COLO668 (cell line): Measurements from ENCODE around the gene NEUROD2.

Experiments used
- DNase-seq: peaks from one replicate; lab custom pipeline; 2025; ENCODE audit not compliant: unreplicated experiment; lab: John Stamatoyannopoulos, UW

NEUROD2 gene

DNA sequence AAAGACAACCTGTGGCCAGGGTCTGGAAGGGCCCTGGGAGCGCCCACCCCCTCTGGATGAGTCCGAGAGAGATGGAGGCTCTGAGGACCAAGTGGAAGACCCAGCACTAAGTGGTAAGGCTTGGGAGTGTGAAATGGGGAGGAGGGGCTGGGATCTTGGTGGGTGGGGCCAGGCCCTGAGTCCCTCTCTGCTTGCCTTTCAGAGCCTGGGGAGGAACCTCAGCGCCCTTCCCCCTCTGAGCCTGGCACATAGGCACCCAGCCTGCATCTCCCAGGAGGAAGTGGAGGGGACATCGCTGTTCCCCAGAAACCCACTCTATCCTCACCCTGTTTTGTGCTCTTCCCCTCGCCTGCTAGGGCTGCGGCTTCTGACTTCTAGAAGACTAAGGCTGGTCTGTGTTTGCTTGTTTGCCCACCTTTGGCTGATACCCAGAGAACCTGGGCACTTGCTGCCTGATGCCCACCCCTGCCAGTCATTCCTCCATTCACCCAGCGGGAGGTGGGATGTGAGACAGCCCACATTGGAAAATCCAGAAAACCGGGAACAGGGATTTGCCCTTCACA is 28.0 kb upstream of the NEUROD2 start:
- no peak for DNase-seq

DNA sequence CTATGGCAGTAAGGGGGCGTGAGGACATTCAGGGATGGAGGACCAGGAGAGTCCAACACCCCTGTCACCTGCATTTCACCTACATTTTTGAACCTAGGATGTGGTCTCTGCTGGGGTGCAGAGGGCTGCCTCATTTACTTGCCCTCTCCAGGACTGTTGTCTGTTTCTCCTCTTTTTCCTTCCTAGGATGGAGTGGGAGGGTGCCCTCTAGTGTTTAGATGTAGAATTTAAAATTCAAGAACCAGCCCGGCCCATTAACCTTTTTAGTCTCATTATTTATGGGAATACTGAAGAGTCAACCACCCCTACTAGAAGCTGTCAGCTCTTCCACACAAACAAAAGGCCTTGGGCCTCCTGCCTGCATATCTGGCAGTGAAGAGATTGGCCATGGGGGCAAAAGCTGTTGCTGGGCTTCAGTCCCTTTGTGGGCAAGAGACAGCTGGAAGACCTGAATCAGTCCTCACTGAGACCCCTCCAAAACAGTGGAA is 26.7 kb upstream of the NEUROD2 start:
- peak; percentile 2 for DNase-seq

DNA sequence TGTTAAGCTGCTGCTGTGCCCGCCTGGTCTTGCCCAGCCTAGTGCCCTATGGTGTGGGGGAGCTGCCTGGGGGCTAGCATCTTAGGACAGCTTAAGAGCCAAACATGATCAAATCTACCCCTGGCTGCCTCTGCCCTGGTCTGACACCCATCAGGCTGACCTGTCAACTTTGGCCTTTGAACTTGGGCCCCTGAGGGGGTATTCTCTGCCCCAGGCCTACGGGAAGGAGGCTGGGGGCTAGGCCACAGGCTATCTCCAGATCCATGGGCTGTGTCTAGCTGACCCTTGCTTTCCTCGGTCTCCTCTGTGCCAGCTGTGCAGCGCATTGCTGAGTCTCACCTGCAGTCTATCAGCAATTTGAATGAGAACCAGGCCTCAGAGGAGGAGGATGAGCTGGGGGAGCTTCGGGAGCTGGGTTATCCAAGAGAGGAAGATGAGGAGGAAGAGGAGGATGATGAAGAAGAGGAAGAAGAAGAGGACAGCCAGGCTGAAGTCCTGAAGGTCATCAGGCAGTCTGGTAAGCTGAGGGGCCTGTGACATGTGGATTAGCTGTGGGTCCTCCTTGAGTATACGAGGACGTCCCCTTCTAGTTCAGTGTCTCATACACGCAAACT is 26.0 kb upstream of the NEUROD2 start:
- no peak for DNase-seq

DNA sequence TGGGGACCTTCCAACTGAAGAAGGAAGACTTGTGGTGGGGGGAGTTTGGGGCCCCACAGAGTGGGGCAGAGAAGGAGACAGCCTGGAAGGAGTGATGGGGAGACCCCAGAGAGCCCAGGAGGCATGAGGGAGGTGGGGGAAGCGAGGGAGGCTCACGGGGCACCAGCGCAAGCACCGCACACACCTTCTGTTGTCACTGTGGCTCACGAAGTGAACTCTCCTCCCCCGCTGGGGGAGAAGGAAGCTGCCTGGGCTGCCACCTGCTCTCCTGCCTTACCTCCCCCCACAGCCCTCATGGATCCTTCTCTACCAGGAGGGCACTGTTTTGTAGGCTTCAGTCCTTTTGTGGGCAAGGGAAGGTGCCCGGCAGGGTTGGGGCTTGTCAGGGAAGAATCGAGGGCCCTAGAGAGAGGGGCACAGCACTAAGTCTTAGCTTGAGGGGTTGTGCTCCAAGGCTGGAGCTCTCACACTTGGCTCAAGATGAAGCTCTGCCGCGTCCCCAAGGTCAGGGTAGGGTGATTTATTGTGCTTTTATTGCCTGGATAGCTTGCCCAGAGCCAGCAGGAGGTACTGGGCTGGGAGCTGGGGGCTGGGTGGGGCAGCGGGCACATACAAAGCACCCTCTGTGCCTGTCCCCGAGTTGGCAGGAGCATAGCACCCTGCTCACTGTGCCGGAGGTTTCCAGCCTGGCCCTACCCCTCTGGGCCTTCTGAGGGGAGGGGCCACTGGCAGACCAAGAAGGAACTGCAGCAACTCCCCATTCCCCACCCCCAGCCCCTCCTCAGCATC is 24.6 kb upstream of the NEUROD2 start:
- DNase-seq = peak; percentile 31

DNA sequence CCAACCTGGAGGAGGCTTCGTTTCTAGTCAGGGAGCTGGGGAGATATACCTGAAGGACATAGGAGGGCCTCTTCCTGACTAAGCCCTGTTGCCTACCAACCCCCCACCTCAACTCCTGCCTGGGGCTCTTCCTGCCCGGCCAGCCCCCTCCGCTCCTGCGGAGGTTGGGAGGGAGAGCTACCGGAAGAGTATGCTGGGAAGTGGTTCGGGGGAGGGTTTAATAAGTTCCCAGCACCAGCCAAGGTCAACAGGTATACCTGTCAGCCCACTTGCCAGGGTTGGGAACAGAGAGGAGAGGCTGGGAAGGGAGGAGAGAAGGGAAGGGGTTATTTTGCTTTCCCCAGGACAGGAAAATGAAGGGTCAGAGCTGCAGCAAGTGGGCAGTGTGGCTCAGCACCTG is 23.7 kb upstream of the NEUROD2 start:
- DNase-seq = peak; percentile 33

DNA sequence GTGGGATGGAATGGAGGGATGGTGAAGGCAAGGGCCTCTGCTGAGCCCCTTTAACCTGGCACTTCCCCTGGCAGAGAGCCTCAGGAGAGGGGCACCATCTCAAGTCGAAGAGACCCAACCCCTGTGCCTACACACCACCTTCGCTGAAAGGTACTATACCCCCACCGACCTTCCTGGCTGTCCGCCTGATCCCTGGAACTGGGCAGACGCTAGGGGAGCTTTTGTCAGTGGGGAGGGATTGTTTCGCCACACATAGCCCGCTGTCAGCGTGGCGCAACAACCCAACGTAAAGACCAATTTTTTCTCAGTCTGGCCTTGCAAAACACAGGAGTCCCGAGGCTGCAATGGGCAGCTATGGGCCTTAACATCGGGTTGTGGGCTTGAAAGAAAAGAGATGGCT is 22.2 kb upstream of the NEUROD2 start:
- no peak for DNase-seq

DNA sequence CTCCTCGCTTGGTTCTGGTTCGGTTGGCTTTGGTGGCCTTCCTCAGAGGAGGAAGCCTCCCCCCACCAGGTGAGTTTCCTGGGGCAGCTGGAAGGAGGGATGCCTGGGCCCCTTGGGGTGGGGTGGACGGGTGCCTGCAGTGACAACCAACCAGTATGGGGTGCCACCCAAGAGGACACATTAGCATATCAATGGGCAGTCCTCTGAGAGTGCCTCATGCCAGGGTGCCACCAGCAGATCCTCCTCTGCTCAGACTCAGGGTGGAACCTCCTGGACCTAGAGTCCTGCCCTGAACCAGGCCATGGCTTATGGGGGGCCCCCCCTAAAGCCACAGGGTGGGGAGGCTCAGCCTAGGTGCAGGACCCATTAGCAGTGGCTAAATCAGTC is 21.8 kb upstream of the NEUROD2 start:
- no peak for DNase-seq

DNA sequence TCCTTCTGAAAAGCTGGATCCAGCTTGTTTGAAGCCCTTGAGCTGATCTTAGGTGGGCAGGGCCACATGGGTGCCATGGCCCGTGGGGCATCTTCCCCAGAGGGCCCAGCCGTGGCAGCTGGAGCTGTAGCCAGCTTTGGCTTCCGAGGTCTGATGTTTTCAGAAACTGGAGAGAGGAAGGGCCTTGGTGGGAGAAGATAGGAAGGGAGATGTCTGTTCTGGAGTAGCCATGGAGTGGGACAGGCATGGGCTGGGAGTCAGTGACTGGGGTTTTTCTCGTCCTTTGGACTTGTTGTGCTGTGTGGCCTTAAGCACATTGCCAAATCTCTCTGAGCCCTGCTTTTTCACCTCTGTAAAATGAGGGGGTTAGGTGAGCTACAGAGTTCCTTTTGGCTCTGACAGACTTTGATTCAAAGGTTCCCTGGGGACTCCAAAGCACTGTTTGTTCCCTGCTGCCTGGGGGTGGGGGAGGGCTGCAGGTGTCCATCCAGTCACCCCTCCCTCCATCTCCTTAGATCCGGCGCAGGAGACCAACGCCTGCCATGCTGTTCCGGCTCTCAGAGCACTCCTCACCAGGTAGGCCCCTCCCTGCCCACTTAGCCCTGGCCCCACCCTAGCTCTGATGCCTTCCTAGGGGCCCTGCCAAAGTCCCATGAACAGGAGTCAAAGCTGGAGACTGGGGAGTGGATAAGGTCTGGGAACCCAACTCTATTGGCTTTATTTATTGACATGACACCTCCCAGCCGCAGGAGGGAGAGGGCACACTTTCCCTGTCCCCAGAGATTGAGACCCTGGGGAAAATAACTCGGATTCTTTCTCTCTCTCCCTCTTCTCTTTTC is 21.2 kb upstream of the NEUROD2 start:
- peak; percentile 55 for DNase-seq

DNA sequence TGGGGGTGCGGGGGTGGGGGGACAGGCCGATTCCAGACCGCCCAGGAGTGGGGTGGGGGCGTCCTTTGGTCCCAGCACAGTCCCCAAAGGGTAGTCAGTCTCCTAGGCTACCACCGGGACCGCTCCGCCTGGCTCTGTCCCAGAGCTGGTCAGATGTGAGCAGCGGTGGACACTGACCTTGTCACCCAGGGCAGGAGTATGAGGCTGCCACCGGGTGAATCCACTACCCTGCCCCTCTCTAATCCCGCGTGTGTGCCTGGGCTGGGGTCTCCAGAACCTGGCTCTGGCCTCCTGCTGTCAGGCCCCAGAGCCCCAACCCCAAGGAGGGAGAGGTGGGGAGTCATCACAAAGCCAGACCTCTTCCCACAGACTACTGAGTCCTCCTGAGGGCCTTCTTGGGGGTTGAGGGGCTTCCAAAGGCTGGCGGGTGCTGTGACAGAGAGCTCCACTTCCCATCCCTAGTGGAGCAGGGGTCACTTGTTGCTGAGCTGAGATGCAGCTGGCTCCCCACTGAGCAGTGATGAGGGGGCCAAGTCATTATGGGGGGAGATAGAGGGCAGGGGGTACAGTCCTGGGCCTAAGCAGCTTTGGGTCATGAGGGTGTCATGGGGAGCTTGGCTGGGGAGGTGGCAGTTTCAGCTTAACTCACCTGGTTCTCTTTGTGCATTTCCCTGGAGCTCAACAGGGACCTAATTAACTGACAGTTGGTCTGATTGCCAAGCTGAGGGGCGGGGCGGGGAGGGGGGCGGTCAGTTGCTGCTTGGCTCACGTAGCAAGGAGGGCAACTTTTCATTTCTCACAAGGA is 20.2 kb upstream of the NEUROD2 start:
- no peak for DNase-seq

DNA sequence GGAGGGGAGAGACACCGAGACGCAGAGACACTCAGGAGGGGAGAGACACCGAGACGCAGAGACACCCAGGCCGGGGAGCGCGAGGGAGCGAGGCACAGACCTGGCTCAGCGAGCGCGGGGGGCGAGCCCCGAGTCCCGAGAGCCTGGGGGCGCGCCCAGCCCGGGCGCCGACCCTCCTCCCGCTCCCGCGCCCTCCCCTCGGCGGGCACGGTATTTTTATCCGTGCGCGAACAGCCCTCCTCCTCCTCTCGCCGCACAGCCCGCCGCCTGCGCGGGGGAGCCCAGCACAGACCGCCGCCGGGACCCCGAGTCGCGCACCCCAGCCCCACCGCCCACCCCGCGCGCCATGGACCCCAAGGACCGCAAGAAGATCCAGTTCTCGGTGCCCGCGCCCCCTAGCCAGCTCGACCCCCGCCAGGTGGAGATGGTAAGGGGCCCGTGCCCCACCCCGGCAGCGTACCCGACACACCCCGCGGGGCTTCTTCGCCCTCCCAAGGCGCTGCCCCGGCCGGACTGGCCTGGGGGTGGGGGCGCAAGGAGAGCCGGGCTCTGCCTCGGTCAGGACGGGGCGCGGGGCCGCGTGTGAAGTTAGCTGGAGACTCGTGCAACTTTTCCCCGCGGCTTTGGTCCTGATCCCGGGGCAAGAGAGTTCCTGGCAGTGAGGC is 19.5 kb upstream of the NEUROD2 start:
- DNase-seq = no peak

DNA sequence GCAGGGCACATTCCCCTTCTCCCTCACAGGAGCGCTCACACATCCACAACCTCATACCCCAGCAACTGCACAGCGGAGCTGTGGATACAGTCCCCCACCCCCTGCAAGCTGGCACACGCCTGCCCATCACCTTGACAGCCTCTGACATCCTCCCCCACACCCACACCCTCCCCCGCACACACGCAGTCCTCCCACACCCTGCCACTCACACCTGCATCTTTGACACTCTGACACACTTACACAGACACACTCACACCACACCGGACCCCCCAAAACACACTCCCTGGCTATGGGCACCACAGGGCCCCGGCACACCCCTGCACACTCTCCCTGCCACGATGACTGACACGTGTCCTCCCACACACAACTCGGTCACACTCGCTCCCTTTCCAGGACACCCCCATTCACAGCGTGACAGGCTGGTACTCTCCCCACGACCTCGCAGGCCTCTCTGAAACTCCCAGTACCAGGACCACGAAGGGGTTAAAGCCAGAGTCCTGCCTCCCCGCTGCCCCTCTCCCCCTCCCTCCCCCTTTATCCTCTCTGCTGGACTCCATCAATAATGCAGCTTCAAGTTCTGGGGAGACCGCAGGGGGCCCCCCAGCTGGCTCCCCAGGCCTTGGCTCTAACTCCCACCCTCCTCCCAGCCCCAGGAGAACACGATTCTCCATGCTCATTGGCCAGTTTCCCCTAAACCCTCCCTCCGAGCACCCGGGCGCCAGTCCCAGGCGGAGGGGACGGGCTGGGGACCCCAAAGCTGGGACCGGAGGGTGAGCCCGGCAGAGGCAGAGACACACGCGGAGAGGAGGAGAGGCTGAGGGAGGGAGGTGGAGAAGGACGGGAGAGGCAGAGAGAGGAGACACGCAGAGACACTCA is 18.7 kb upstream of the NEUROD2 start, which contains the start of gene PPP1R1B:
TSS of gene PPP1R1B (plus strand) at position 782 of the 876 bp plus-strand sequence. CDS start 441 bp downstream, outside the sequence.
- DNase-seq = no peak

DNA sequence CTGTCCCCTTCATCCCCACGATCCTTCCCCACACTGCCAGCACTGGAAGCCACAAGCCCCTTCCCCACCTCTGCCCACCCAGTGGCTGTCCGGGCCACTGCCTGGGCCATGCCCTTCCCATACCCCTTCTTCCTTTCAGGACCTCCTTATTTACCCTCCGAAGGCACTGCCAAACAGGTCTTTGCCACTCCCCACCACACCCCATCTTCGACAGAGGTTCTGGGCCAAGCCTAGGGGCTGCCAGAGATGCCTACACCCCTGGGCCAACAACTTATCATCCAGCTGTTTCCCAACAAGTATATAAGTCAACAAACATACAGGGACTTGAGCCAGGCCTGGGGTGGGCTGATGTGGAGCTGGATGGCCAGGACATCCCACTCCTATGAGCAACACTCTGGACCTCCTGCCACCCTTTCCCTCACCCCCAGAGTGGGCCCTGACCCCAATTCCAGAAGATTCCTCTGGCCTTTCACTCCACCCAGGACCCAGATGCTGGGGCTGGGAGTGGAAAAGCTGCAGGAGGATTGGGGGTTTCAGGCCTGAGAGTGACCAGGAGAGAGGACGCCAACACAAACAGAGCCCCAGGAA is 17.6 kb upstream of the NEUROD2 start:
- DNase-seq = no peak

DNA sequence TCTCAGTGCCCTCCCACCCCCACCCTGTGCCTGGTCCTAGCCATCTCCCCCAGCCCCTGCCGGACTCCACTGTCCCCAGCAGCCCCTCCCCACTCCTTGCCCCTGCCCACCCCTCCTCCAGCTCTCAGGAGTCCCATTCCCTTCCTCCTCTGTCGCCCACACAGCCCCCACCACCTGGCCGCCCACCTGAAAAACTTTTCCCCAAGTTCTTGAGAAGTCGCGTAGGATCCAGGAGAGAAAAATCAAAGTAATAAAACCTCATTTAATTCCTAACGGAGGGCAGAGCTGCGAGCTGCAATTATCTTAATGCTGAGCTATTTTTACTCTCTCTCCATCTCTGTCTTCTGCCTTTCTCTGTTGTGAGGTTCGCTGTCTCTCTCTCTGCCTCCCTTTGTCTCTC is 16.6 kb upstream of the NEUROD2 start:
- no peak for DNase-seq

DNA sequence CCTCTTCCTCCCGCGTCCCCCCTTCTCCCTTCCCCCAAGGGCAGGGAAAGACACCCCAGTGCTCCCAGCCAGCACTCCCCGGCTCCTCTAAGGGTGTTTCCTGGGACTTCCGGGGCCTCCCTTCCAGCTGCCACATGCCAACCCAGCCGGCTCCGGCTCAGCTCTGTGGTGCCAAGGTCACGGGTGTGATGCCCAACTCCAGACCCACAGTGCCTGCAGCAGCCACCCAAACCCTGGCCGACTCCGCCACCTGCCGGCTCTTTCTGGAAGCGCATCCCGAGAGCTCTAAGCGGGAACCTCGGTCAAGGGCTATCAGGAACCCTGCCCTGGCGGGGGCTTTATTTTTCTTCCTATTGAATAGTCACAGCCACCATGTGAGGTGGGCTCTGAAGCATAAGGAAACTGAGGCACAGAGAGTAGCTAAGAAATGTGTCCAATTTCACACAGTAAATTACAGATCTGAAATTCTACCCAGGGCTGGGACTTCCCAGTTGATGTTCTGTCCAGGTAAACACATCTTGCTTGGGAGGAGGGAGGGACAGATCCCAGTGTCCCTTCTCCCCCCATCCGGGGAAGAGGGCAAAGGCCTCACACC is 15.7 kb upstream of the NEUROD2 start:
- DNase-seq = peak; percentile 75

DNA sequence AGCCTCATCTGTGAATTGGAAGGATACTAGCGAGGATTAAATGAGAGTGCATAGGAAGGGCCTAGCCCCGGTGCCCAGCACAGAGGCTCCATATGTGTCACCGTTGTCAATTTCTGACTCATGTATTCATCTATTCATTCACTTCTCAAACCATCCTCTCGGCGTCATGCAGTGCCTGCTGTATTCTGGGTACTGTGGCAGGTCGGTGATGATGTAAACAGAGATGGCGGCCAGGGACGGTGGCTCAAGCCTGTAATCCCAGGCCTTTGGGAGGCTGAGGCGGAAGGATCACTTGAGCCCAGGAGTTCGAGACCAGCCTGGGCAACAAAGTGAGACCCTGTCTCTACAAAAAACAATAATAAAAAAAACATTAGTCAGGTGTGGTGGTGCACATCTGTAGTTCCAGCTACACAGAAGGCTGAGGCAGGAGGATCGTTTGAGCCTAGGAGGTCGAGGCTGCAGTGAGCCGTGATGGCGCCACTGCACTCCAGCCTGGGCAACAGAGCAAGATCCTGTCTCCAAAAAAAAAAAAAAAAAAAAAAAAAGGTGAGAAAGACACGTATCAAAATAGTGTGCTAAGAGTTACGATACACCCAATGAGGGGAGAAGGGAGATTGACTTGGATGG is 14.8 kb upstream of the NEUROD2 start:
- DNase-seq = no peak

DNA sequence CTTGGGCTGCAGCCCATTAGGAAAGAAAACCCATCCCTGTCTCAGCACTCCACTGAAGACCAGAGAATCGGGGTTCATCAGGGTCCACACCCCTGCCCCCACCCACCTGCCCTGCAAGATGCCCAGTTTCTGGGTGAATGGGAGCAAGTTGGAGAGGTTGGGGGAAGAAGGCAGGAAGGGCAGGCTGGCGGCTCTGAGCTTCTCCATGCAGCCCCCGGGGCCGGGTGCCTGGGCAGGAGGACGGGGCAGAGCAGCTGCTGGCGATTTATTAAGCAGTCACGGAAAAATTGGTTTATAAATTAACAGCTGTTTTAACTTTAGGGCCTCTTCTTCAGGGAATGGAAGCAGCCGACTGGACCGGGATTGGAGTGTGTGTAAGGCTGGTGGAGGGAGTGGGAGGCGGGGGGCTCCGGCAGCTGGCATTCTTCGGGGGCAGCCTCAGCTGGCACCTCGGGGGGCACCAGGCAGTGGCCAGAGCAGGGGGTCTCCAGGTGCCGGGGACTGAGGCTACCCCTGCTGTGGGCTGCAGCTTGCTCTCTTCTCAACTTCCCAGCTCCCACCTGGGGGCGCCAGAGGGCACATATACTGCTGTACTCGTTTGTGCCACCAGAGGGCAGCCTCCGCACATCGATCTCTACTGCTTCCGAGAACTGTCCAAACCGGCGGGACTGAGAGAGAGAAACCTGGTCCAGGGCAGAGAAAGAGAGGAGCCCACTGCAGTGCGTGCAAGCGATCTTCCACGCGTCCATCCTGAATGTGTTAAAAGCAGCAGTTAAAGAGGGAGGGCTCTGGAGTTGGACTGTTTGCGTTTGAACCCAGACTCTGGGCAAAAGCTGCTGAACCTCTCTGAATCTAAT is 14.0 kb upstream of the NEUROD2 start:
- DNase-seq = peak; percentile 65

DNA sequence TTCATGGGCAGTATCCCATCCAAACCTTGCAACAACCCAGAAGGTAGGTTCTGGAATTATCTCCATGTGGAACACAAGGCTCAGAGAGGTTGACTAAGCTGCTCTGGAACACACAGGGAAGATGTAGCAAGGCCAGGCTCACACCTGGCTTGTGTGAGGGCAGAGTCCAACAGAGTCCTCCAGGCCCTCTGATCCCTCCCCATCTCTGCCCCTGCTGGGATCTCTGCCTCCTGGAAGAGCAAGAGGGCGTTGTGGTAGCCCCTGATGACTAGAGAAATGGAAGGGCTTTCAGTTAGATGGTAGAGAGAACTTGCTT is 12.0 kb upstream of the NEUROD2 start:
- peak; percentile 3 for DNase-seq
